HG02870 (cell line): ENCODE measurements around the gene MYL3.
"Not testable (repeated sequence)": the region's sequence is repeated elsewhere in the genome, so short reads cannot be mapped to it uniquely, and the experiment has no call there.

Experiments
- ATAC-seq: cut with Tn5 transposase; IDR thresholded peaks from one replicate; pipeline ENCODE4 v1.9.1; 2021; ENCODE audit warnings: mild to moderate bottlenecking, moderate library complexity; ENCODE audit not compliant: unreplicated experiment

Gene MYL3

GRCh38 chr3:46863261-46863782 is at the start of gene MYL3:
MYL3 (minus strand) TSS chr3:46863444; CDS start chr3:46863390, 54 bp downstream.
- ATAC-seq: no peak

DNA sequence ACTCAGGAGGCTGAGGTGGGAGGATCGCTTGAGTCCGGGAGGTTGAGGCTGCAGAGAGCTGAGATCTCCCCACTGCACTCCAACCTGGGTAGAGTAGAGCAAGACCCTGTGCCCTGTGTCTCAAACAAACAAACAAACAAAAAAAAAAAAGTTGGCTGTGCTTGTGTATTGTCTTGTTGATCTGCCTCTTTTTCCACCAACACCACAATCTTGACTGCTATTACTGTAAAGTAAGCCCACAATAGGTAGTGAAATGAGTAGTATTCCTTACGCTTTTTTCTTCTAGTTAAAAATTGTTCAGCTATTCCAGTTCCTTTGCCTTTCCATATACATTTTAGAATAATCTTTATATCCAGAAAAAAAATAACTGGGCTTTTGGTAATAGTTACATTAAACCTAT is 49.7 kb upstream of the MYL3 start:
- ATAC-seq: no peak

- not testable (repeated sequence) for ATAC-seq
Observed at GRCh38 chr3:46910914-46911313, 47.7 kb upstream of the MYL3 start.

GRCh38 chr3:46910166-46910760 is 47.0 kb upstream of the MYL3 start:
- no peak for ATAC-seq

DNA sequence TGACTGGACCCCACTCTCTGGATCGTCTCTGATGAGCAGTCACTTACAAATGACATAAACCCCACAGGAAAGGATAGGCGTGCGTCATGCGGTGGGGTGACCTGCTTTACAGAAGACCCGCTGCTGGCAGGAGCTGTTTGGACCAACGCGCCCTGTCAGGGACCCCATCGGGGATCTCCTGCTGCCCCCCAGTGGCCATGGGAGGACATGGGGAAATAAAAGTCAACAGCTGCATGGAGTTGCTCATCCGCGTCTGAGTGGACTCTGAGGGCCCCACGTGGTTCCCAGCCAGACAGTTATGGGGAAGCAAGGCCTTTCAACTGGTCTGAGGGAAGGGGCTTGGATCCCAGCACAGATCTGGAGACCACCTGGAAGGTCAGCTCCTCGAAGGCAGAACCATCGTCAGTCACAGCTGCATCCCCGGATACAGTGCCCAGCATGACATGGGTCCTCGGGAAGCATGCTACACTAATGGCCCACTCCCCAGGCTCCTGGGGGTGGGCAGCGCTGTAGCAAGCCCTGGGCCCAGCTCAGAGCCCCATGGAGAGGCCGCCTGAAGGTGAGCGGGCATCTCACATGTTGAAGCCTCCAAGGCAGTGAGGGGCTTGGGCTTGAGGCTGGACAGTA is 46.4 kb upstream of the MYL3 start:
- ATAC-seq: no peak

DNA sequence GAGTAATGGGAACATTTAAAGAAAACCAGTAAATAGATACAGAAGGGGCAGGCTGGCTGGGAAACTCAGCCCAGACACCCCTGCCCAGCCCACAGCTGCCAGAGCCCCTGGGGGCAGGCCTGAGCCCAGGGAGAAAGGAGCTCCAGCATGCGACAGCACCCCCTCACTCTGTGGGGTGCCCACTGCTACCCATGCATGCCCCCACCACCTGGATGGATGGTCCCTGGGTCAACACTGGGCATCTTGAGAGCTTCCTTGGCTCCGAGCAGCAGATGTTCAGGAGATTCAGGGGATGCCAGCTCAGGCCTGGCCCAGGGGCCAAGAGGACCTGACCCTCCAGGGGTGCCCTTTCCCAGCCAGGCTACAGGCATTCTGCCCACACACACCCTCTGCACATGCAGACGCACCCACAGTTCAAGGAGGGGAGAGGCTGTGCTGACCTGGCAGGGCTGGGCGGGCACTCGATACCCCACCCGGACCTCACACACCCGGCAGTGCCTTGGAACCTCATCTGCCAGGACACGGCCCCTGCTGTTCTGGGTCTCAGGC is 45.8 kb upstream of the MYL3 start:
- no peak for ATAC-seq

- no peak for ATAC-seq
Observed at GRCh38 chr3:46908294-46908985, 45.2 kb upstream of the MYL3 start.

- ATAC-seq: no peak
Observed at GRCh38 chr3:46907960-46908293, 44.7 kb upstream of the MYL3 start.

- ATAC-seq: no peak
Observed at GRCh38 chr3:46907271-46907670, 44.0 kb upstream of the MYL3 start.

DNA sequence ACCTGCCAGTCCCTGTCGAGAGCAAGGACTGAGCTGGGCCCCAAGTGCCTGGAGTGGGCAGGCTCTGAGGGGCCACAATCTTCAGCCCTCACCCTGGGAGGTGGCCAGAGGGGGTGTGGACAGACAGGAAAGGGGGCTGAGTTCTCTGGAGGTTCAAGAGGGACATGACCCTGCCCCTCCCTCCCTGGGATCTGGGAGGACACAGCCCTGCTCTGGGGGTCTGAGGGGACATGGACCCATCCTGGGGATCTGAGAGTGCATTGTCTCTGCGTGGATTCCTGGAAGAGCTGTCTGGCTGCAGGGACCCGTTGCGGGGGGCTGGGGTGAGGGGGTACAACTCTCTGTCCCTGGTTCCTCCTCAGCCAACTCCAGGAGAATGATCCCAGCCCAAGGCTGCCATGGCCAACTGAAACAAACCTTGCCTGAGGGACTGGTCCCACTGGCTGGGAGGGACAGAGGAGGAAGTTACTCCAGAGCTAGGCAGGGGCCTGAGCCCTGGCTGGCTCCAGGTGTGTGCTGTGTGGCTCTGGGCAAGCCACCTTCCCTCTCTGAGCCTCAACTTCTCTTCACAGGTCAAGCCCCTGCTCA is 43.3 kb upstream of the MYL3 start:
- no peak for ATAC-seq

DNA sequence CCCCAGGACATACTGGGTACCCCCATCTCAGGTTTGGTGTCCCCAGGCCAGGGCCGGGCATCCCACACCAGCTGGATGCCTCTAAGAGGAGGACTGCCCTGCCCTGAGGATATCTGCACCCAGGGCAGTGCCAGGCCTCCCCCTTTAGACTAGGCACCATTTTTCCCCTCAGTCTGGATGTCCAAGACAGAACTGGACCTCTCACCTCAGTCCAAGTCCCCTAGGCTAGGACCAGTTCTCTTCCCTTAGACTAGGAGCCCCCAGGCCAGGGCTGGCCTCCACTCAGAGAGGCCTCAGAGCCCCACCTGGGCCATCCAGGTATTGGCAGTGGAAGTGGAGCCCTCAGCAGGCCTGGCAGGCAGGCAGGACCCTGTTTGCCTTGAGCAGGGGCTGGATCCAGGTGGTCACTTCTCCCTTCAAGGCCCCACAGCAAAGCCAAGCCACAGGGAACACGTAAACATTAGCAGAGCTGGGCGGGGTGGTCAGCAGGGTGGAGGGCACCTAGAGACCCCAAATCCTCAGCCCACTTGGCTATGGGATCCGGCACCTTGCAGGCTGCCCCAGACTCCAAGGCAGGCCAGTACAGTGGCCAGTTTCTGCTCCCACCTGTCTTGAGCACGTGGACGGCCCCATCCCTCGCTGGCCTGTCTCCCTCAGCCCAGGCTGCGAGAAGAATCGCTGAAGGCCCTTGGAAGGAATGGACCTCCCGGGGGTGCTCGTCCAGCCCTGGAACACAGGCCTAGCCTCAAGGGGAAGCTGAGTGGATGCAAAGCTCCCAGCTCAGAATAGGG is 42.6 kb upstream of the MYL3 start:
- ATAC-seq: no peak

DNA sequence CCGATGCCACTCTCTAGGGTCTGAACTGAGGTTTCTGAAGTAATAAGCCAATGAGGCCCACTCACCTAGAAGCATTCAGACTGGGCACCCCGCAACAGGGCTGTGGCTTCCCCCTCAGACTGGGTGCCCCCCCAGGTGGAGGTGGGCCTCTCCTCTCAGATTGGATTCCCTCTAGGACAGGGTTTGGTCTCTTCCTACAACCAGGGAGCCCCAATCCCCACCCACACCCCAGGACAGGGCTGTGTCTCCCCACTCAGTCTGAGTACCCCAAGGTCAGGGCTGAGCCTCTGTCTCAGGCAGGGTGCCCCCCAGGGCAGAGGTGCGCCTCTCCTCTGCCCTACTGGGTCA is 41.9 kb upstream of the MYL3 start:
- no peak for ATAC-seq

DNA sequence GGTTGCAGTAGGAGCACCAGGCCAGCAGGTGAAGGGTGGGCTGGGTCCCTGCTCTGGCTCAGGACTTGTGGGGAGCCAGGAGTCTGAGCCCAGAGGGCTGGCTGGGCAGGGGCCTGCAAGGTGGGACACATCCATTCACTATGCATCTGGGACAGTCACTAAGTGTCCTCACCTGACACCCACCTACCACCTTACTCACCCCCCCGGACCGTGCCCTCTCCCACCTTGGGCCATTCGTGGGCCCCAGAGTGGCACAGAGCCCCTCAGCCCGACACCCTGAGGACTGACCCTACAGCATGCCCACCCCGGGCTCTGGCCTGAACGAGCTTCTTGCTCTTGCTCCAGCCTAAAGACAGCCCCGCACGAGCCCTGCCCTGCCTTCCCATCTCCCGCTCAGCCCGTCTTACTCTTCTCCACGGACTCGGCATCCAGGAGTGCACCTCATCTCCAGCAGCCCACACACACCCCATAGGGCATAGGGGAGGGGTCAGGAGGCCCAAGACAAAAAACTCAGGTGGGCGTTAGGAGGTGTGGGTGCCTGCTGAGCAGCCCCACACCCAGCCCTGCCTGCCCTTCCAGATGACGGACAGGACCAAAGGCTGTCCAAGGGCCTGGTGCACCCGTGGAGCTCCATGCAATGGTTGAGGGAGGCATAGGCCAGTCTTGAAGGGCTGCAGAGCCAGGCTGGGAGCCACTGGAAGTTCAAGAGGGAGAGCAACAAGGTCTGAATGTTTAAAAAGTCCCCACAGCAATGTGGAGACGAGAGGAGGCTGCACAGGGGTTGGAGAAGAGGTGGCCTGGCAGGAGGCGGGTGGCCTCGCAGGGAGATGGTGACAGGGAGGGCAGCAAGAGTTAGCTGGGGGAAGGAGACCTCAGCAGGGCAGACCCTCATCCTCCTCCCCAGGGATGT is 41.3 kb upstream of the MYL3 start:
- no peak for ATAC-seq

DNA sequence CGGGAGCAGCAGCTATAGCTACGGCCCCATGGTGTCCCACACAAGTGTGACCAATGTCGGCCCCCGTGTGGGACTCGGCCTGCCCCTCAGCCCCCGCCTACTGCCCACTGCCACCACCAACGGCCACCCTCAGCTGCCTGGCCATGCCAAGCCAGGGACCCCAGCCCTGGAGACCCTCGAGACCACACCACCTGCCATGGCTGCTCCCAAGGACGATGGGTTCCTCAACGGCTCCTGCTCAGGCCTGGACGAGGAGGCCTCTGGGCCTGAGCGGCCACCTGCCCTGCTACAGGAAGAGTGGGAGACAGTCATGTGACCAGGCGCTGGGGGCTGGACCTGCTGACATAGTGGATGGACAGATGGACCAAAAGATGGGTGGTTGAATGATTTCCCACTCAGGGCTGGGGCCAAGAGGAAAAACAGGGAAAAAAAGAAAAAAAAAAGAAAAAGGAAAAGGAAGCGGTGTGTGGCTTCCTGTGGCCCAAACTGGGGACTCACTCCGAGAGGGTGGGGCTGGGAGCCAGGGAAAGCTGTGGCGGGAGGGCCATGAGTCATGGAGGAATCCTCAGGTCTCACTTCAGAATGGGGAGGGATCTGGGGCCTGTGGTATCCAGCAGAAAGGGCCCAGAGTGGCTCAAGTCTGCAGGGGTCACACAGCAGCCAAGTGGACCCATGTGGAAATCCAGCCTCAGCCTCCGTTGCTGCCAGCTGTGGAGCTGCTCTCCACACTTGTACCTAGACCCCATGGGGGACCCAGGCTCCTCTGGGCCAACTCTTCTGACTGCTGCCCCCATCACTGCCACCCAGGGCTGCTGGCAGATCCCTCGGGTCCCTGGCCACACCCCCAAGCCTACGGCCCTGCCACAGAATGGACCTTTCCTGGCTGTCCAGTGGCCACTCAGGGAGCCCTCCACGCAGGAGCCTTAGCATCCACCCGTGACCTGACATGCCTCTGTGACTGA is 40.4 kb upstream of the MYL3 start:
- ATAC-seq: no peak

GRCh38 chr3:46902188-46902631 is 39.0 kb upstream of the MYL3 start:
- no peak for ATAC-seq

GRCh38 chr3:46901591-46902187 is 38.4 kb upstream of the MYL3 start:
- no peak for ATAC-seq

- no peak for ATAC-seq
Observed at GRCh38 chr3:46901061-46901460, 37.8 kb upstream of the MYL3 start.

- no peak for ATAC-seq
Observed at GRCh38 chr3:46900356-46900755, 37.1 kb upstream of the MYL3 start.

DNA sequence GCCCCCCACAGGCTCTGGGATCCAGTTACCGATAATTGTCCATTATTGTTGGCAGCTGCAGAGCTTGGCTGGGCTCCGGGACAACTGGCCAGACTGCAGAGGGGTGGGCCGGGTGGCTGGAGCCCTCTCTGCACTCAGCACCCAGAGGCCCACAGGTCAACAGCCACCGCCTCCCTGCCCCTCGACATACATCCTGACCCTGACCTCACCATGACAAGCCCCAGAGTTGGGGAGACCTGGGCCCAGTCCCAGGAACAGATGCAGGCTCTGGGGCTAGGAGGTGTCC is 36.7 kb upstream of the MYL3 start:
- no peak for ATAC-seq
